Activated naive CD8-positive, alpha-beta T cell treated with anti-CD3 and anti-CD28 coated beads, Interleukin-2, amount 50 U/mL, for 16 hours (primary cell): Measurements from ENCODE around the gene OR8H1.

Experiments used
- DNase-seq: peaks from one replicate; pipeline ENCODE4 v3.0.0-alpha.2; 2020; ENCODE audit warnings: low read depth, low spot score

The OR8H1 gene, protein sequence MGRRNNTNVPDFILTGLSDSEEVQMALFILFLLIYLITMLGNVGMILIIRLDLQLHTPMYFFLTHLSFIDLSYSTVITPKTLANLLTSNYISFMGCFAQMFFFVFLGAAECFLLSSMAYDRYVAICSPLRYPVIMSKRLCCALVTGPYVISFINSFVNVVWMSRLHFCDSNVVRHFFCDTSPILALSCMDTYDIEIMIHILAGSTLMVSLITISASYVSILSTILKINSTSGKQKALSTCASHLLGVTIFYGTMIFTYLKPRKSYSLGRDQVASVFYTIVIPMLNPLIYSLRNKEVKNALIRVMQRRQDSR

DNA sequence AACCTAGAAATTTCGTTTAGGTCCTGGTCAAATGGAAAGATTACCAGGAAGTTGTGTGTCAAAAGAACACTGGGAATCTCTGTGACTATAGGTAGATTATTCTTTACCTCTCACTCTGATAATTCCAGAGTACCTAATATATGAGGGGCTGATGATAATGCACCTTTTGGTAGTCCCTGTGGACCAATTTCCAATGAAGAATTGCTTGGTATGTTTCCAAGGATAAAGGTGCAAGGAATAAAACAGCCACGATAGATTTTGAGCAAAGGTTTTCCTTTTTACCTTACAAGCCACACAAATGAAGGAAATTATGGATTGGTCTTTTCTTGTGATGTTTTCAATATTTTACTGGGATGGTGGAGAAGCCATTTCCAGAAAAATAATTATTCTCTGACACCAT is at the start of gene OR8H1:
Gene OR8H1, minus strand, starts transcription at position 101 of the 400 bp plus-strand sequence. CDS start 1,192 bp downstream, outside the sequence.
- DNase-seq = no peak

DNA sequence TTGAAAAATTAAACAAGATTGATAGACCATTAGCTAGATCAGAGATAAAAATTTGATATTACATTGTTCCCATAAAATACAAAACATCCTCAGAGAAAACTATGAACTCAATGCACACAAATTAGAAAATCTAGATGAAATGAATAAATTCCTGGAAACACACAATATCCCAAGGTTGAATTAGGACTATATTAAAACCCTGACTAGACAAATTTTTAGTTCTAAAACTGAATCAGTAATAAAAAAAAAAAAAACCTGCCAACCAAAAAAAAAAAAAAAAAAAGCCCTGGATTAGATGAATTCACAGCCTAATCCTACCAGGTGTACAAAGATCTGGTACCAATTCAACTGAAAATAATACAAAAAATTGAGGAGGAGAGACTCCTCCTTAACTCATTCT is 48.2 kb upstream of the OR8H1 start:
- DNase-seq = no peak

GRCh38 chr11:56333156-56333555 is 41.1 kb upstream of the OR8H1 start:
- DNase-seq = no peak

DNA sequence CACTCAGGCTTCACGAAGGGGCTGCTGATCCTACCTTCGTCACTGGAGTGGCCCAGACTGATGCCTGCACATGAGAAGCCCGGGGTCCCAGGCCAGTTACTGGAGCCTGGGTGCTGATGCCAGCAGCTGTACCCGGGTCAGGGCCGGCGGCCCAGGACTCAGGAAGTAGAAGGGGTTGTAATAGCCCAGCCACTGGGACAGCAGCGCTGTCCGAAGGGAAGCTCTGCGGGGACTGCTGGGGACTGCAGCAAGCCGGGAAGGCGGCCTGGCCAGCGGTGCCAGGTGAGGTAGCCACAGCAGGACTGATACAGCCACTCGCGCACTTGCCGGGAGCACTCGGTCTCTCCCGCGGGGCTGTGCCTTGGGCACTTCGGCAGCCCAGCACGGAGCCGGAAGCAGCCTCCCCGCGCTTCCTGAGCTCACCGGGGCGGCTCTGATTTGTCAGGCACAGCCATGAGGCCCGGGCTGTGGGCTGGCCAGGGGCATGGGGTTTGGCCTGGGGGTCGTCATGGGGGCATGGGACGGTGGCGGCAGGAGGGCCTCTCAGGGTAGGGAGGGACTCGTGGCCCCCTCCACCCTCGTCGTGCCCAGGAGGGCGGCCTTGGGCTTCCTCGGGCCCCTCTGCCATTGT is 39.9 kb upstream of the OR8H1 start:
- DNase-seq = no peak

GRCh38 chr11:56314844-56315243 is 22.8 kb upstream of the OR8H1 start, which contains the start of gene OR8K3:
OR8K3 (plus strand) TSS chr11:56315144; CDS start chr11:56318307, 3,163 bp downstream.
- DNase-seq = no peak

GRCh38 chr11:56307836-56308235 is 15.8 kb upstream of the OR8H1 start:
- no peak for DNase-seq

- DNase-seq = no peak
These were observed 4.8 kb upstream of the OR8H1 start for GRCh38 chr11:56296898-56297297.

GRCh38 chr11:56273854-56274253 is 18.2 kb downstream of the OR8H1 start, which contains the start of gene OR5T1:
OR5T1 (plus strand) TSS chr11:56274154; CDS start chr11:56275639, 1,485 bp downstream.
- DNase-seq = no peak

DNA sequence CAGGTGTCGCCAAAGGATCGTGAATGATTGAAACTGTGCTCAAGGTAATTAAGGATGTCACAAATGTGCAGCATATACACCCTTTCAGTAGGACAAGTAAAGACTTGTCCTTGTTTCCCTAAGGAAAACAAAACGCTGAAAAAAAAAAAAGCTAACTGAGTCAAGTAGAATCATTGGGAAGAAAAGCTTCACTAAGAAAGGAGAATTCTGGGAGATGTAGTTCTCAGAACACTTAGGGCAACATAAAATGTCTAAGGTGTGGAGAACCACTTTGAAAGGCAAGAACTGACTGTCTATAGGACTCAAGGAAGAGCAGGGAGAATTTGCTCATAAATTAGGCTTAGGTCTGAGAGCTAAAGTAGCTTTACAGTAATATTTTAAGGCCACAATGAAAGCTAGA is 21.0 kb downstream of the OR8H1 start:
- DNase-seq = no peak

DNA sequence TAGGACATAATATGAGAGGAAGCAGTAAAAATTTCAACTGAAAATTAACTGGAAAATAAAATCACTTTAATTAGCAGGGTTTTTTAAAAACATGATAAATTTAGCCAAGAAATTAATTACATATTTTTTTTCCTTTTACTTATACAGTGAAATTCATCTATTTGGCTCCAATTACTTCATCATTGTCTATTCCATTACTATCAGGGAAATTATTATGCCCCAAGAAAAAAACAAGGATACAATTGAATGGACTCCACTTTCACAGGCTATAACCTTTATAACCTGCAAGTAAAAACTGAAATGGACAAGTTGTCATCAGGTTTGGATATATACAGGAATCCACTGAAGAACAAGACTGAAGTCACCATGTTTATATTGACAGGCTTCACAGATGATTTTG is 40.1 kb downstream of the OR8H1 start, which contains the start of gene OR5T3:
Gene OR5T3, plus strand, starts transcription at position 301 of the 400 bp plus-strand sequence. Its CDS starts 0 bp downstream, at position 301.
- DNase-seq = no peak
